ENCODE measurements around the gene DNAJC3.

DNA sequence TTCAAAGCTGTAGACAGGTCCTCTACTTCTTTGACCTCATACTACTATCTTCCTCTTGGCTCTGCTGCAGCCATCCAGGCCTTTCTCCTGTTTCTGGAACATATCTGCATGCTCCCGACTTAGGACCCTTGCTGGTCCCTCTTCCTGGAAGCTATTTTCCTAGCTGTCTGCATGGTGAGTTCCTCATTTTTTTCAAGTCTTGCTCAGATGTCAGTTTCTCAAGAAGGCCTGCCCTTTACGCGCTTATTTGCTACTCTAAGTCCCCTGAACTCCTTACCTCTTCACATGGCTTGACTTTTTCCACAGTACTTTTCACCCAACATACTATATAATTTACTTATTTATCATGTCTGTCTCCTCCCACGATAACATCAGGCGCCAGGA lies 31.4 kb downstream of the DNAJC3 start:
- TF ChIP-seq EZH2 (IDR thresholded peaks at IDR 0.05): no peak
- TF ChIP-seq POLR2AphosphoS5 (IDR thresholded peaks at IDR 0.05; ENCODE audit: borderline replicate concordance, low read depth, low read length): no peak

All from SK-N-MC (cell line).